Measurements from ENCODE around the gene SYTL1.

SYTL1 gene

GRCh38 chr1:27393641-27394281, 51.9 kb downstream of the SYTL1 start:
- Mint-ChIP-seq H3K27ac (no peak overlapping the region), H3K27me3 (no peaks in the 10 kb centered on the region), H3K9me3 (no peaks in the 10 kb centered on the region), H3K4me3 (peak overlapping the region; percentile 12 to 91), H3K4me1 (peaks cover 35% of the 10 kb centered on the region)
- no peak for DNase-seq
- no peak for ATAC-seq

- H3K27ac Mint-ChIP-seq, result peak overlapping the region in 1 of 2 donors; percentile 3
- H3K4me1 Mint-ChIP-seq, result peaks cover 35% of the 10 kb centered on the region
- no peaks in the 10 kb centered on the region for H3K27me3 Mint-ChIP-seq
- DNase-seq, result no peak
- H3K4me3 Mint-ChIP-seq, result no peak overlapping the region
- ATAC-seq, result no peak
- H3K9me3 Mint-ChIP-seq, result no peaks in the 10 kb centered on the region
Measured at GRCh38 chr1:27394282-27394658, 52.4 kb downstream of the SYTL1 start.

DNA sequence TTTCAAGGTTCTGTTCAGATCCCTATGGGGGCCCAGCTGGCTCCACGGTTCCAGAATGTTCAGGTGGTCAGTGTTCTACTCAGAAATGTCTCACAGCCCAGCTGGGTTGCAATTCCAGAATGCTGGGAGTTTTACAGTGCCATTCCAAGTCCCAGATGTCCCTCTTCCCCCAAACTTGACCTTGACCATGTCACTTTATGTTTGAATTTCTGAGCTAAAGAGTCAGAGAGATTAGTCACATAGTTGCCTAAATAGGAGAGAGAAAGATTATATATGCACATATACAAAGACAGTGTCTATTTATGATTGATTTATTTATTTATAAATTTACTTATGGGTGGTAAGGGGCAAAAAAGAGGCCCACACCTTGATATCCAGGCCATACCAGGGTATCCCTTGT, 53.1 kb downstream of the SYTL1 start:
- Mint-ChIP-seq H3K9me3 (no peaks in the 10 kb centered on the region), H3K27me3 (no peaks in the 10 kb centered on the region), H3K4me3 (no peak overlapping the region), H3K4me1 (peaks cover 35% of the 10 kb centered on the region), H3K27ac (peak overlapping the region; percentile 3 to 34)
- DNase-seq (no peak), ATAC-seq (no peak)

- Mint-ChIP-seq H3K4me3 (no peak overlapping the region), H3K9me3 (no peaks in the 10 kb centered on the region), H3K27ac (peak overlapping the region; percentile 34 to 94), H3K4me1 (peaks cover 35% of the 10 kb centered on the region), H3K27me3 (no peaks in the 10 kb centered on the region)
- DNase-seq (peak; percentile 83), ATAC-seq (peak; percentile 33)
Measured at GRCh38 chr1:27395441-27396195, 53.8 kb downstream of the SYTL1 start.

DNA sequence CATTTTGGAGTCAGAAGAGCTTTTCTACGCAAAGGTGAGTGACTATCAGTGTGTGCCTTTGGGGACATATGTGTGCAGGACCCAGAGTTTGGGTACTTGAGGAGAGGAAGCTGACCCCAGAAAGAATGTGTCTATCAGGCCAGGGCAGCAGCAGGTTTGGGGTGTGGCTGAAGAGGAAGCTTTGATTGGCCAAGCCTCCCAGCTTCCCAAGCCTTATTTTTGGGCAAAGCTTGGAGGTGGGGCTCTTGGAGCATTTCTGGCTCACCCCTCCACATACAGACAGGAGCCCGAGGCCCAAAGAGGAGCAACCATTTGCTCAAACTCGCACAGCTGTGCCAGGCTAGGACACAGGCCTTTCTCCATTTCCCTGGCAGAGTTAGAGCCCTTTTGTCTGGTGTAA, 55.3 kb downstream of the SYTL1 start:
- H3K9me3 Mint-ChIP-seq, result no peaks in the 10 kb centered on the region
- peak overlapping the region in 1 of 2 donors; percentile 87 for H3K27ac Mint-ChIP-seq
- no peaks in the 10 kb centered on the region for H3K27me3 Mint-ChIP-seq
- no peak for DNase-seq
- H3K4me1 Mint-ChIP-seq, result peaks cover 24% of the 10 kb centered on the region
- H3K4me3 Mint-ChIP-seq, result no peak overlapping the region
- no peak for ATAC-seq

- ATAC-seq (no peak), DNase-seq (no peak)
- Mint-ChIP-seq H3K4me3 (no peak overlapping the region), H3K27me3 (no peaks in the 10 kb centered on the region), H3K4me1 (peaks cover 24% of the 10 kb centered on the region), H3K27ac (peak overlapping the region in 1 of 2 donors; percentile 87), H3K9me3 (no peaks in the 10 kb centered on the region)
Measured at GRCh38 chr1:27397749-27398148, 55.9 kb downstream of the SYTL1 start.

GRCh38 chr1:27398405-27399149, 56.8 kb downstream of the SYTL1 start:
- DNase-seq, result no peak
- Mint-ChIP-seq H3K4me1 (peaks cover 24% of the 10 kb centered on the region), H3K27ac (peak overlapping the region in 1 of 2 donors; percentile 91), H3K27me3 (no peaks in the 10 kb centered on the region), H3K9me3 (no peaks in the 10 kb centered on the region), H3K4me3 (no peak overlapping the region)
- ATAC-seq, result no peak

GRCh38 chr1:27399251-27400025, 57.6 kb downstream of the SYTL1 start:
- H3K27me3 Mint-ChIP-seq, result no peaks in the 10 kb centered on the region
- H3K9me3 Mint-ChIP-seq, result no peaks in the 10 kb centered on the region
- peak overlapping the region in 1 of 2 donors; percentile 91 for H3K27ac Mint-ChIP-seq
- DNase-seq, result no peak
- peaks cover 32% of the 10 kb centered on the region for H3K4me1 Mint-ChIP-seq
- no peak overlapping the region for H3K4me3 Mint-ChIP-seq
- no peak for ATAC-seq

DNA sequence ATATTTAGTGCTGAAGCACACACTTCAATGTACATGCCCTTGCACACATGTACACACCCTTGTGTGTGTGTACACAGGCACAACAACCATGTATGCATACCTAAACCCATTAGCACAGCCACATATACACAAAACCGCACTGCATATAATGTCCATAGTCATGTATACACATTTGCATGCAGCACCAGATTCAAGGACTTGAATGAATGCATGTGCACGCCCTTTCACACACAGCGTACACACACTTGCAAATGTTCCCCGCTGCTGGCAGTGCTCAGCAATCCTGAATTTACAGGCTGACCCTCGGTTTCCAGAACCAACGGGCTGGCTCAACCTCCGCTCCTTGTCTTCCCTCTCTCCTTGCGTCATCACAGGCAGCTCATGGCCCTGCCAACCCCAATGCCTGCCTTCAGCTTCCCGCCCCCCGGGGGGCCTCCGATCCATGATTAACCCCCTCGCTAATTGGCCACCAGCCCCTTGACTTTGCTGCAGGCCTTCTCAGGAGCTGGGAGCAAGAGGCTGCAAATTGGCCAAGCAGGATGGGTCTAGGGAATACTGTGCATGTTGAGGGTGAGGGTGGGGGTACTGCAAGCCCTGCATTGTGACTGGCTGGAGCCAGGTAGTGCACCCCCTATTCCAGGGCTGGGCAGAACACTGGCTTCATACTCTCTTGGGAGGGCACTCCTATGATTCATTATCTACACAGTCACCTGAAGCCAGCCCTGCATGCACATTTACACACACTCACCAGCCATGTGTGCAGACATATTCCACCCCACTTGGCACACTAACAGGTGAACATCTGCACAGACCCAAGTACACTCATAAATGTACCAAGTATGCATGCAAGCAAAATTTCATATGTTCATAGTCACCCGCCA, 58.5 kb downstream of the SYTL1 start:
- H3K9me3 Mint-ChIP-seq, result no peaks in the 10 kb centered on the region
- no peak overlapping the region for H3K4me3 Mint-ChIP-seq
- H3K27me3 Mint-ChIP-seq, result no peaks in the 10 kb centered on the region
- DNase-seq (no peak), ATAC-seq (no peak)
- H3K27ac Mint-ChIP-seq, result no peak overlapping the region
- H3K4me1 Mint-ChIP-seq, result peaks cover 30% of the 10 kb centered on the region

DNA sequence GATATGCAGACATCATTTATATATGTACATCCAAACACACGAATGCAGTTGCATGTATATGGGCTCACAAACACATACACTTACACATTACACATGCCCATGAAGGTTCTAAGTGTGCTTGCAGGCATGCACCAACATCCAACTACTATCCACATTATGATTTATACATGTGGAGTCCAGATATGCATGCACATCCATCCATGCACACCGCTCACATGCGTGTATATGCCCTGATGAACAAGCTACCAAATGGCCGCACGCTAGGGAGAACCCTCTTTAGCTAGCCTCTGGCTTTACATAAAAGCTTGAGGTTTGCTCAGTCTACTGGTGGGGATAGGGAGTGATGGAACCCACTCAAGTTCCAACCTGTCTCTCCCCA, 59.1 kb downstream of the SYTL1 start:
- no peaks in the 10 kb centered on the region for H3K9me3 Mint-ChIP-seq
- ATAC-seq (no peak), DNase-seq (no peak)
- no peak overlapping the region for H3K4me3 Mint-ChIP-seq
- H3K27ac Mint-ChIP-seq, result no peak overlapping the region
- H3K4me1 Mint-ChIP-seq, result peaks cover 26% of the 10 kb centered on the region
- no peaks in the 10 kb centered on the region for H3K27me3 Mint-ChIP-seq

GRCh38 chr1:27402349-27402754, 60.5 kb downstream of the SYTL1 start:
- ATAC-seq (no peak), DNase-seq (no peak)
- H3K4me3 Mint-ChIP-seq, result no peak overlapping the region
- H3K4me1 Mint-ChIP-seq, result peaks cover 26% of the 10 kb centered on the region
- H3K9me3 Mint-ChIP-seq, result no peaks in the 10 kb centered on the region
- no peaks in the 10 kb centered on the region for H3K27me3 Mint-ChIP-seq
- H3K27ac Mint-ChIP-seq, result no peak overlapping the region

DNA sequence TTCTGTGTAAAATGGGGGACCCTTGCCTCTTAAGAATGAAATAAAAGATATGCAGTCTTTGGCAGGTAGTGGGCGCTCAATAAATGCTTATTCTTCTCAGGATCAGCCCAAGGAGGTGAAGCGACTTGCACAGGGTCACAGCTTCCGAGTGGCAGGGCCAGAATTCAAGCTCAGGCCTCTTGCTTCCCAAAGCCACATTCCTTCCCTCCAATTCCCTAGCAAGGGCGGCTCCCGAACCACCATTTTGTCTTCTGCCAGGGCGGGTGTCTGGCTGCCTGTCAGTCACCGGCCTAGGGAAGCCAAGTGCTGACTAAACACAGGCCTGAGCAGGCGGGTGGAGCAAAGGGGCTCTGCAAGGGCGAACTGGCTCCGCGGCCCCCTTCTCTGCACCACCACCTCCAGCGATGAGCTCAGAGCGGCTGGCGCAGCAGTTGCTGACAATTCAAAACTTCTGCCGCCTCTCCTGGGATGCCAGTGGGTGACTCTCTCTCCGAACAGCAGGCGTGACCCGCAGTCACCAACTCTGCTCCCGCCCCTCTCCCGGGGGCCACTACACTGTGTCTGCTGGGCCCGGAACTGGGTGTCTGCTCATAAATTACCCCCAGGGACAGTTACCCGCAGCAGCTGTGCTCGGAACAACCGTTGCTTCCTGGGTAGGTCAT, 61.4 kb downstream of the SYTL1 start:
- Mint-ChIP-seq H3K27ac (peak overlapping the region; percentile 14 to 78), H3K9me3 (no peaks in the 10 kb centered on the region), H3K27me3 (no peaks in the 10 kb centered on the region), H3K4me3 (peak overlapping the region; percentile 28 to 61), H3K4me1 (peaks cover 26% of the 10 kb centered on the region)
- DNase-seq (peak; percentile 33 to 41), ATAC-seq (peak; percentile 65)

Data from stimulated activated naive CD8-positive, alpha-beta T cell treated with anti-CD3 and anti-CD28 coated beads, Interleukin-15, amount 100 ng/mL, for 72 hours (primary cell).